HG03354 (cell line): ENCODE results near the gene PPP4C.

ENCODE experiments used
- ATAC-seq: cut with Tn5 transposase; IDR thresholded peaks from one replicate; pipeline ENCODE4 v1.9.1; 2021; ENCODE audit warnings: mild to moderate bottlenecking; ENCODE audit not compliant: unreplicated experiment, poor library complexity, severe bottlenecking

PPP4C gene

GRCh38 chr16:30077656-30078055 is 1.9 kb downstream of the PPP4C start:
- no peak for ATAC-seq

GRCh38 chr16:30078744-30079143 is 3.0 kb downstream of the PPP4C start:
- ATAC-seq = no peak

GRCh38 chr16:30079480-30079879 is 3.7 kb downstream of the PPP4C start:
- no peak for ATAC-seq

GRCh38 chr16:30082545-30083090 is 6.8 kb downstream of the PPP4C start:
- no peak for ATAC-seq

- ATAC-seq = no peak
Measured at GRCh38 chr16:30083216-30084055, 7.6 kb downstream of the PPP4C start.

- ATAC-seq = no peak
Measured at GRCh38 chr16:30084096-30084815, 8.5 kb downstream of the PPP4C start.

GRCh38 chr16:30084816-30085159 is 9.0 kb downstream of the PPP4C start:
- ATAC-seq = no peak

GRCh38 chr16:30085247-30085646 is 9.5 kb downstream of the PPP4C start:
- no peak for ATAC-seq

GRCh38 chr16:30085820-30086219 is 10.0 kb downstream of the PPP4C start:
- ATAC-seq = no peak

GRCh38 chr16:30086291-30087140 is 10.7 kb downstream of the PPP4C start:
- no peak for ATAC-seq

GRCh38 chr16:30087181-30087898 is 11.5 kb downstream of the PPP4C start:
- ATAC-seq = no peak

- no peak for ATAC-seq
Measured at GRCh38 chr16:30088237-30088831, 12.5 kb downstream of the PPP4C start.

GRCh38 chr16:30088832-30089624 is 13.2 kb downstream of the PPP4C start:
- ATAC-seq = no peak

GRCh38 chr16:30090610-30091331 is 15.0 kb downstream of the PPP4C start:
- ATAC-seq = no peak

GRCh38 chr16:30091474-30092372 is 15.9 kb downstream of the PPP4C start, which contains the start of gene TBX6:
TBX6 (minus strand) TSS chr16:30091924; CDS start chr16:30091193, 731 bp downstream.
- ATAC-seq = peak; percentile 70

GRCh38 chr16:30092373-30093010 is 16.7 kb downstream of the PPP4C start:
- peak; percentile 48 for ATAC-seq
